PFSK-1 (cell line): Measurements from ENCODE around the gene PLEKHN1.

Experiments used
- POLR2AphosphoS5 ChIP-seq: IDR thresholded peaks from 2 replicates; pipeline ENCODE4 v1.6.1; 2012; ENCODE audit warnings: low read depth, mild to moderate bottlenecking, control low read depth, low read length, moderate library complexity
- TAF1 ChIP-seq: IDR thresholded peaks from 2 replicates; pipeline ENCODE4 v1.6.1; 2012; ENCODE audit warnings: low read length, control low read depth, borderline replicate concordance; ENCODE audit not compliant: insufficient read depth
- TF ChIP-seq, protein P1 (sequence below), 2 experiments: IDR thresholded peaks; 2 replicates each; pipeline versions ENCODE4 v1.6.1 to v1.8.0; 2011 to 2012; ENCODE audit warnings: low read depth in 2 of 2, low read length in 2 of 2, control low read depth in 1 of 2, inconsistent platforms in 1 of 2, mild to moderate bottlenecking in 1 of 2, moderate library complexity in 1 of 2; ENCODE audit not compliant: insufficient read depth in 1 of 2

DNA sequence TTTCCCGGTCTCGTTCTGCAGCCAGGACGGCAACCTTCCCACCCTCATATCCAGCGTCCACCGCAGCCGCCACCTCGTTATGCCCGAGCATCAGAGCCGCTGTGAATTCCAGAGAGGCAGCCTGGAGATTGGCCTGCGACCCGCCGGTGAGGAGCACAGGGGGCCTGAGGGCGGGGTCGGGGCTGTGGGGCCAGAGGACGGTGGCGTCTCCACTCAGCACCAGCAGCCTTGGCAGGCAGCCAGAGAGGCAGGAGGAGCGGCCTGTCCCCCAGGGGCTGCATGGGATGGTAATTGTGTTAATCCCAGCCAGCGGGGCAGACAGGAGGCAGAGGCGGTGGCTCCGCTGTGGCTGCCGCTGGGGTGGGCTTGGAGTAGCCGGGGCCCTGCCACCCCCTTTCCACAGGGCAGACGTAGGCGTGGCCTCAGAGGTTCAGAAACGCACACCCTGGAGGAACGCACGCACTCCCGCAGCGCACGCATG is 30.5 kb upstream of the PLEKHN1 start:
- TF ChIP-seq TAF1 (no peak), POLR2AphosphoS5 (no peak)
- TF ChIP-seq, protein P1, sequence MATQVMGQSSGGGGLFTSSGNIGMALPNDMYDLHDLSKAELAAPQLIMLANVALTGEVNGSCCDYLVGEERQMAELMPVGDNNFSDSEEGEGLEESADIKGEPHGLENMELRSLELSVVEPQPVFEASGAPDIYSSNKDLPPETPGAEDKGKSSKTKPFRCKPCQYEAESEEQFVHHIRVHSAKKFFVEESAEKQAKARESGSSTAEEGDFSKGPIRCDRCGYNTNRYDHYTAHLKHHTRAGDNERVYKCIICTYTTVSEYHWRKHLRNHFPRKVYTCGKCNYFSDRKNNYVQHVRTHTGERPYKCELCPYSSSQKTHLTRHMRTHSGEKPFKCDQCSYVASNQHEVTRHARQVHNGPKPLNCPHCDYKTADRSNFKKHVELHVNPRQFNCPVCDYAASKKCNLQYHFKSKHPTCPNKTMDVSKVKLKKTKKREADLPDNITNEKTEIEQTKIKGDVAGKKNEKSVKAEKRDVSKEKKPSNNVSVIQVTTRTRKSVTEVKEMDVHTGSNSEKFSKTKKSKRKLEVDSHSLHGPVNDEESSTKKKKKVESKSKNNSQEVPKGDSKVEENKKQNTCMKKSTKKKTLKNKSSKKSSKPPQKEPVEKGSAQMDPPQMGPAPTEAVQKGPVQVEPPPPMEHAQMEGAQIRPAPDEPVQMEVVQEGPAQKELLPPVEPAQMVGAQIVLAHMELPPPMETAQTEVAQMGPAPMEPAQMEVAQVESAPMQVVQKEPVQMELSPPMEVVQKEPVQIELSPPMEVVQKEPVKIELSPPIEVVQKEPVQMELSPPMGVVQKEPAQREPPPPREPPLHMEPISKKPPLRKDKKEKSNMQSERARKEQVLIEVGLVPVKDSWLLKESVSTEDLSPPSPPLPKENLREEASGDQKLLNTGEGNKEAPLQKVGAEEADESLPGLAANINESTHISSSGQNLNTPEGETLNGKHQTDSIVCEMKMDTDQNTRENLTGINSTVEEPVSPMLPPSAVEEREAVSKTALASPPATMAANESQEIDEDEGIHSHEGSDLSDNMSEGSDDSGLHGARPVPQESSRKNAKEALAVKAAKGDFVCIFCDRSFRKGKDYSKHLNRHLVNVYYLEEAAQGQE (IDR thresholded peaks at IDR 0.05; ENCODE audit: insufficient read depth in 1 of 2, low read depth in 2 of 2, low read length in 2 of 2), result no peak
